Mesendoderm (in vitro differentiated cells): ENCODE data around the gene RHPN2.
"Not testable (repeated sequence)": the region's sequence is repeated elsewhere in the genome, so short reads cannot be mapped to it uniquely, and the experiment has no call there.

Experiments used
- DNase-seq: peaks from one replicate; pipeline ENCODE4 v3.0.0; 2013
- H2AK5ac ChIP-seq: 2 replicates; pipeline ENCODE4 v1.6.1; 2013; ENCODE audit warnings: low read length, inconsistent platforms
- H2BK120ac ChIP-seq: 2 replicates; pipeline ENCODE4 v1.6.1; 2013; ENCODE audit warnings: low read depth, mild to moderate bottlenecking, low read length, moderate library complexity, mixed read lengths
- H2BK15ac ChIP-seq: replicated peaks from 2 replicates; pipeline ENCODE4 v1.6.1; 2013; ENCODE audit warnings: low read depth, mild to moderate bottlenecking, moderate library complexity
- H2BK5ac ChIP-seq: 2 replicates; pipeline ENCODE4 v1.6.1; 2013; ENCODE audit warnings: low read length, inconsistent platforms
- H3K18ac ChIP-seq: 2 replicates; pipeline ENCODE4 v1.6.1; 2013; ENCODE audit warnings: mild to moderate bottlenecking, low read length, mixed read lengths
- H3K23ac ChIP-seq: one replicate; pipeline ENCODE4 v1.6.1; 2013; ENCODE audit warnings: low read length
- H3K27ac ChIP-seq: 2 replicates; pipeline ENCODE4 v1.5.1; 2013; ENCODE audit warnings: low read depth, mild to moderate bottlenecking, inconsistent platforms, low read length, moderate library complexity
- H3K27me3 ChIP-seq: 2 replicates; pipeline ENCODE4 v1.6.1; 2013; ENCODE audit warnings: low read length, control low read depth, mild to moderate bottlenecking, inconsistent platforms; ENCODE audit not compliant: insufficient read depth, poor library complexity
- H3K36me3 ChIP-seq: 2 replicates; pipeline ENCODE4 v1.6.1; 2013; ENCODE audit warnings: low read length, inconsistent platforms; ENCODE audit not compliant: control insufficient read depth, insufficient read depth
- H3K4ac ChIP-seq: one replicate; pipeline ENCODE4 v1.6.1; 2013; ENCODE audit warnings: low read depth, mild to moderate bottlenecking, low read length, moderate library complexity
- H3K4me1 ChIP-seq: 2 replicates; pipeline ENCODE4 v1.6.1; 2013; ENCODE audit warnings: low read depth, low read length, inconsistent platforms; ENCODE audit not compliant: control insufficient read depth
- H3K4me2 ChIP-seq: 2 replicates; pipeline ENCODE4 v1.6.1; 2013; ENCODE audit warnings: low read length
- H3K4me3 ChIP-seq: 2 replicates; pipeline ENCODE4 v1.5.1; 2013; ENCODE audit warnings: mild to moderate bottlenecking, low read length
- H3K56ac ChIP-seq: one replicate; pipeline ENCODE4 v1.6.1; 2013; ENCODE audit warnings: low read length
- H3K79me1 ChIP-seq: 2 replicates; pipeline ENCODE4 v1.6.1; 2013; ENCODE audit warnings: low read length, inconsistent platforms
- H3K79me2 ChIP-seq: 2 replicates; pipeline ENCODE4 v1.6.1; 2013; ENCODE audit warnings: mild to moderate bottlenecking, low read length; ENCODE audit not compliant: control insufficient read depth, insufficient read depth
- H3K9ac ChIP-seq: 2 replicates; pipeline ENCODE4 v1.6.1; 2013; ENCODE audit warnings: low read length, inconsistent platforms
- H4K5ac ChIP-seq: one replicate; pipeline ENCODE4 v1.6.1; 2013; ENCODE audit warnings: low read length
- H4K8ac ChIP-seq: one replicate; pipeline ENCODE4 v1.6.1; 2013; ENCODE audit warnings: low read depth, mild to moderate bottlenecking, control low read depth, low read length, moderate library complexity
- WGBS: extraction: QIAGEN DNeasy Blood & Tissue Kit; methylation state at CpG from one replicate; pipeline ENCODE4 v1.1.7; 2013; ENCODE audit warnings: low lambda C conversion rate, missing lambda C conversion rate; ENCODE audit not compliant: insufficient coverage; ENCODE audit errors: extremely low coverage; 5-methylcytosine and 5-hydroxymethylcytosine counted together

RHPN2 gene

GRCh38 chr19:32971012-32971595, 93.6 kb downstream of the RHPN2 start:
- H3K27me3 ChIP-seq, result no peaks in the 10 kb centered on the region
- H3K18ac ChIP-seq, result no peak overlapping the region
- H4K8ac ChIP-seq, result no peak overlapping the region
- peak overlapping the region; percentile 68 for H3K56ac ChIP-seq
- peaks cover 9% of the 10 kb centered on the region for H3K79me2 ChIP-seq
- H3K4me2 ChIP-seq, result peak overlapping the region; percentile 37
- WGBS, result no CpG with 5 or more reads among the region's 21 CpGs
- H3K36me3 ChIP-seq, result peaks cover 3% of the 10 kb centered on the region
- no peaks in the 10 kb centered on the region for H3K4me1 ChIP-seq
- H3K4ac ChIP-seq, result no peak overlapping the region
- no peak for DNase-seq
- H4K5ac ChIP-seq, result no peak overlapping the region
- no peak overlapping the region for H2AK5ac ChIP-seq
- H3K4me3 ChIP-seq, result peak overlapping the region; percentile 52
- no peak overlapping the region for H2BK15ac ChIP-seq
- peak overlapping the region; percentile 65 for H3K9ac ChIP-seq
- no peak overlapping the region for H2BK5ac ChIP-seq
- H3K27ac ChIP-seq, result no peak overlapping the region
- no peak overlapping the region for H3K23ac ChIP-seq
- no peak overlapping the region for H2BK120ac ChIP-seq
- peaks cover 6% of the 10 kb centered on the region for H3K79me1 ChIP-seq

DNA sequence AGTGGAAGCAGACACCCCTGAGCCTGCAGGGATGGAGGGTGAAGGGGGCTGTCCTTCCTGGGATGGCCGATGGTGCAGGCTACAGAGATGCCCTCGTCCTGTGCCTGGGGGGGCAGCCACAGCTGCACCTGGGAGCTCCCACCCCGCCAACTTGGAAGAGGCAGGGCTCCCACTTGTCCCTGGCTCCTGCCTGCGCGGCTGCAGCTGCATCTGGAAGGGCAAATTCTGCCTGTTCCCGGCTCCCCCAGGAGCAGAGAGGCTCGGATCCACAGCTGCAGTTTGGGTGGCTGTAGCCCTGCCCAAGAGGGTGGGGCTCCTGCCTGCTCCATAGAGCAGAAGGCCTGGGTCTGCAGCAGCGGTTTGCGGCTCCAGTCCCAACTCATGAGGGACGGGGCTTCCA, 95.1 kb downstream of the RHPN2 start:
- no peak overlapping the region for H3K23ac ChIP-seq
- peaks cover 6% of the 10 kb centered on the region for H3K79me1 ChIP-seq
- no peaks in the 10 kb centered on the region for H3K4me1 ChIP-seq
- H2BK15ac ChIP-seq, result no peak overlapping the region
- H4K5ac ChIP-seq, result no peak overlapping the region
- no peak overlapping the region for H3K4me2 ChIP-seq
- DNase-seq, result no peak
- H3K18ac ChIP-seq, result no peak overlapping the region
- no peak overlapping the region for H3K56ac ChIP-seq
- H2AK5ac ChIP-seq, result no peak overlapping the region
- H2BK5ac ChIP-seq, result no peak overlapping the region
- H3K4me3 ChIP-seq, result no peak overlapping the region
- H4K8ac ChIP-seq, result no peak overlapping the region
- no peak overlapping the region for H3K4ac ChIP-seq
- H3K79me2 ChIP-seq, result peaks cover 9% of the 10 kb centered on the region
- H3K27ac ChIP-seq, result no peak overlapping the region
- no peaks in the 10 kb centered on the region for H3K27me3 ChIP-seq
- H3K36me3 ChIP-seq, result no peaks in the 10 kb centered on the region
- WGBS, result no CpG with 5 or more reads among the region's 10 CpGs
- H3K9ac ChIP-seq, result no peak overlapping the region
- no peak overlapping the region for H2BK120ac ChIP-seq

GRCh38 chr19:32966750-32967149, 97.9 kb downstream of the RHPN2 start:
- H3K18ac ChIP-seq, result no peak overlapping the region
- peaks cover 9% of the 10 kb centered on the region for H3K79me2 ChIP-seq
- no peak overlapping the region for H3K4me3 ChIP-seq
- peaks cover 6% of the 10 kb centered on the region for H3K79me1 ChIP-seq
- no peaks in the 10 kb centered on the region for H3K4me1 ChIP-seq
- no peak overlapping the region for H3K56ac ChIP-seq
- no CpG with 5 or more reads among the region's 9 CpGs for WGBS
- H2BK120ac ChIP-seq, result no peak overlapping the region
- H3K23ac ChIP-seq, result no peak overlapping the region
- no peak overlapping the region for H3K4me2 ChIP-seq
- H4K8ac ChIP-seq, result no peak overlapping the region
- no peak overlapping the region for H2AK5ac ChIP-seq
- H3K36me3 ChIP-seq, result peaks cover 2% of the 10 kb centered on the region
- DNase-seq, result no peak
- H4K5ac ChIP-seq, result no peak overlapping the region
- H3K27ac ChIP-seq, result no peak overlapping the region
- H2BK15ac ChIP-seq, result no peak overlapping the region
- no peak overlapping the region for H2BK5ac ChIP-seq
- H3K4ac ChIP-seq, result no peak overlapping the region
- H3K9ac ChIP-seq, result no peak overlapping the region
- no peaks in the 10 kb centered on the region for H3K27me3 ChIP-seq

- Histone ChIP-seq H3K79me2 (no peaks in the 10 kb centered on the region), H4K8ac (no peak overlapping the region), H3K4me1 (no peaks in the 10 kb centered on the region), H3K36me3 (no peaks in the 10 kb centered on the region), H2BK5ac (no peak overlapping the region), H4K5ac (no peak overlapping the region), H3K4me2 (no peak overlapping the region), H3K27ac (no peak overlapping the region), H2AK5ac (no peak overlapping the region), H3K56ac (no peak overlapping the region), H2BK15ac (no peak overlapping the region), H3K9ac (no peak overlapping the region), H3K4me3 (no peak overlapping the region), H3K79me1 (no peaks in the 10 kb centered on the region), H3K18ac (no peak overlapping the region), H3K23ac (no peak overlapping the region), H2BK120ac (no peak overlapping the region), H3K27me3 (no peaks in the 10 kb centered on the region), H3K4ac (no peak overlapping the region)
- peak; percentile 2 for DNase-seq
- no CpG with 5 or more reads among the region's 3 CpGs for WGBS
Measured at GRCh38 chr19:32945260-32945659, 119.4 kb downstream of the RHPN2 start.

- H2BK5ac ChIP-seq, DNase-seq, H3K4me2 ChIP-seq, H3K56ac ChIP-seq, H3K9ac ChIP-seq, H3K36me3 ChIP-seq, H3K27ac ChIP-seq, H2BK120ac ChIP-seq, H2AK5ac ChIP-seq, H2BK15ac ChIP-seq, H4K8ac ChIP-seq, H4K5ac ChIP-seq, H3K79me1 ChIP-seq, H3K4me1 ChIP-seq, H3K27me3 ChIP-seq, H3K4ac ChIP-seq, H3K4me3 ChIP-seq, H3K23ac ChIP-seq, H3K79me2 ChIP-seq, H3K18ac ChIP-seq: not testable (repeated sequence)
- WGBS, result no CpG with 5 or more reads among the region's 5 CpGs
Measured at GRCh38 chr19:32941273-32941672, 123.4 kb downstream of the RHPN2 start.

DNA sequence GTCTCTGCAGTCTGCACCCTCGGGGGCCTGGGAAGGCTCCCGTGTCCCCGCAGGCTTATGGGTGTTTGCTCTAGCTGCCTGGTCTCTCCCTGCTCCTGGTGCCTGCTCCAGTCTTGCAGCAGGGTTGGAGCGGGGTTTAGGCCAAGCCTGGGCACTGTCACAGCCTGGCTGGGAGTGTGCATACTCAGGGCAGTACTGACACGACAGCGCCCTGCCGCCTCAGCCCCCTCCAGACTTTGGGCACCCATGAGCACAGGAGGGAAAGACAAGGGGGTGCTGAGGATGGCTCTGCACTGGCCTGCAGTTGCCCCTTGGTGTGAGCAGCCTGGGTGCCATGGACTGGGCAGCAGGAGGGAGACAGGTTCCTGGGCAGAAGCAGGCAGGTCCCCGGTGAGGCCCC, 128.6 kb downstream of the RHPN2 start:
- H3K4me3 ChIP-seq, result no peak overlapping the region
- H2BK5ac ChIP-seq, result no peak overlapping the region
- H3K4me2 ChIP-seq, result no peak overlapping the region
- H3K9ac ChIP-seq, result no peak overlapping the region
- WGBS, result no CpG with 5 or more reads among the region's 8 CpGs
- H2BK15ac ChIP-seq, result no peak overlapping the region
- no peak overlapping the region for H3K56ac ChIP-seq
- H3K23ac ChIP-seq, result no peak overlapping the region
- no peak for DNase-seq
- H2BK120ac ChIP-seq, result no peak overlapping the region
- H3K79me2 ChIP-seq, result no peaks in the 10 kb centered on the region
- no peak overlapping the region for H4K8ac ChIP-seq
- no peak overlapping the region for H4K5ac ChIP-seq
- H3K36me3 ChIP-seq, result no peaks in the 10 kb centered on the region
- no peaks in the 10 kb centered on the region for H3K4me1 ChIP-seq
- H3K79me1 ChIP-seq, result no peaks in the 10 kb centered on the region
- no peak overlapping the region for H3K27ac ChIP-seq
- H2AK5ac ChIP-seq, result no peak overlapping the region
- no peaks in the 10 kb centered on the region for H3K27me3 ChIP-seq
- H3K18ac ChIP-seq, result no peak overlapping the region
- H3K4ac ChIP-seq, result no peak overlapping the region
